Upper lobe of right lung (tissue), 1 donor: ENCODE data around the gene NAALADL2. TPM values are rescaled to one million over a fixed set of nuclear protein-coding genes. Genes with fewer than 3 reads are reported as not detected.
"Not testable (repeated sequence)": the region's sequence is repeated elsewhere in the genome, so short reads cannot be mapped to it uniquely, and the experiment has no call there.

Experiments
- ATAC-seq: fragments of 200-7000 bp; cut with Tn5 transposase; one replicate; pipeline ENCODE4 v1.9.1; 2020; ENCODE audit warnings: mild to moderate bottlenecking, moderate library complexity
- DNase-seq: peaks from one replicate; pipeline ENCODE4 v3.0.0-alpha.2; 2020
- H3K27ac ChIP-seq: fragments of 200-600 bp; one replicate; pipeline ENCODE4 v1.8.0; 2022
- H3K27me3 ChIP-seq: fragments of 200-600 bp; one replicate; pipeline ENCODE4 v1.8.0; 2022; ENCODE audit warnings: mild to moderate bottlenecking
- H3K36me3 ChIP-seq: fragments of 200-600 bp; one replicate; pipeline ENCODE4 v1.8.0; 2022
- H3K4me1 ChIP-seq: fragments of 200-600 bp; one replicate; pipeline ENCODE4 v1.8.0; 2022
- H3K4me3 ChIP-seq: fragments of 200-600 bp; one replicate; pipeline ENCODE4 v1.8.0; 2022; ENCODE audit warnings: mild to moderate bottlenecking
- H3K9me3 ChIP-seq: fragments of 200-600 bp; one replicate; pipeline ENCODE4 v1.8.0; 2022
- intact Hi-C: fragments of 100-400 bp; cut with DNase I; formaldehyde crosslinking; loops from one replicate; pipeline ENCODE4 v1.11.0; 2022
- total RNA-seq: library from RNA; stranded (reverse); fragmentation: NEBNext Ultra II Directional; extraction: Animal tissue kit (Norgen Biotek cat#: 25700); gene quantifications from one replicate; pipeline ENCODE4 v1.2.1, GENCODE V29; 2021
- TF ChIP-seq, protein P1 (sequence below): fragments of 200-600 bp; IDR thresholded peaks from one replicate; pipeline ENCODE4 v1.8.0; 2022; ENCODE audit warnings: antibody characterized with exemption
- donor health status: DM: no; HTN: yes; CAD: no; lungs with severe emphysema.

Gene NAALADL2
- total RNA-seq, 1 donor from 2014 or later = 8.5 TPM

DNA sequence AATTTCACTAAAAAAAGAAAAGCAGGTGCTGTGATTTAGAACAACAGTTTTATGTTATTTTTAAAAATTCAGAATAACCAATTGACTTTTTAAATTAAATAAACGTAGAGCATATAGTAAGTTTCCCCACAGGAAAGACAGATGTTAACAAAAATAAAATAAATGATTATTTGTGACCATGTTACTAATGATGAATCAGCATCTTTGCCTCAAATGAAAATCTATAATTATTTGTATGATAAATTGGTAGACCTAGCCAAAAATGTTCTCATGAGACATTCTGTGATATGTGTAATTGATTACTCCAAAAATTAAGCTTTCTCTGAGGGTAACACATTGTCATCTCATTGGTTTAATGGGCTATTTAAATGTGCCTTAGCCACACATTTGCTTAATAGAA lies 948.0 kb downstream of the NAALADL2 start:
- intact Hi-C loops = no loop called here
- H3K4me3 ChIP-seq = no peak overlapping the region
- DNase-seq (no peak), ATAC-seq (no peak)
- H3K9me3 ChIP-seq = no peaks in the 10 kb centered on the region
- no peaks in the 10 kb centered on the region for H3K27me3 ChIP-seq
- H3K36me3 ChIP-seq = no peaks in the 10 kb centered on the region
- TF ChIP-seq, protein P1, sequence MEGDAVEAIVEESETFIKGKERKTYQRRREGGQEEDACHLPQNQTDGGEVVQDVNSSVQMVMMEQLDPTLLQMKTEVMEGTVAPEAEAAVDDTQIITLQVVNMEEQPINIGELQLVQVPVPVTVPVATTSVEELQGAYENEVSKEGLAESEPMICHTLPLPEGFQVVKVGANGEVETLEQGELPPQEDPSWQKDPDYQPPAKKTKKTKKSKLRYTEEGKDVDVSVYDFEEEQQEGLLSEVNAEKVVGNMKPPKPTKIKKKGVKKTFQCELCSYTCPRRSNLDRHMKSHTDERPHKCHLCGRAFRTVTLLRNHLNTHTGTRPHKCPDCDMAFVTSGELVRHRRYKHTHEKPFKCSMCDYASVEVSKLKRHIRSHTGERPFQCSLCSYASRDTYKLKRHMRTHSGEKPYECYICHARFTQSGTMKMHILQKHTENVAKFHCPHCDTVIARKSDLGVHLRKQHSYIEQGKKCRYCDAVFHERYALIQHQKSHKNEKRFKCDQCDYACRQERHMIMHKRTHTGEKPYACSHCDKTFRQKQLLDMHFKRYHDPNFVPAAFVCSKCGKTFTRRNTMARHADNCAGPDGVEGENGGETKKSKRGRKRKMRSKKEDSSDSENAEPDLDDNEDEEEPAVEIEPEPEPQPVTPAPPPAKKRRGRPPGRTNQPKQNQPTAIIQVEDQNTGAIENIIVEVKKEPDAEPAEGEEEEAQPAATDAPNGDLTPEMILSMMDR = no peak
- no peaks in the 10 kb centered on the region for H3K4me1 ChIP-seq
- no peak overlapping the region for H3K27ac ChIP-seq

DNA sequence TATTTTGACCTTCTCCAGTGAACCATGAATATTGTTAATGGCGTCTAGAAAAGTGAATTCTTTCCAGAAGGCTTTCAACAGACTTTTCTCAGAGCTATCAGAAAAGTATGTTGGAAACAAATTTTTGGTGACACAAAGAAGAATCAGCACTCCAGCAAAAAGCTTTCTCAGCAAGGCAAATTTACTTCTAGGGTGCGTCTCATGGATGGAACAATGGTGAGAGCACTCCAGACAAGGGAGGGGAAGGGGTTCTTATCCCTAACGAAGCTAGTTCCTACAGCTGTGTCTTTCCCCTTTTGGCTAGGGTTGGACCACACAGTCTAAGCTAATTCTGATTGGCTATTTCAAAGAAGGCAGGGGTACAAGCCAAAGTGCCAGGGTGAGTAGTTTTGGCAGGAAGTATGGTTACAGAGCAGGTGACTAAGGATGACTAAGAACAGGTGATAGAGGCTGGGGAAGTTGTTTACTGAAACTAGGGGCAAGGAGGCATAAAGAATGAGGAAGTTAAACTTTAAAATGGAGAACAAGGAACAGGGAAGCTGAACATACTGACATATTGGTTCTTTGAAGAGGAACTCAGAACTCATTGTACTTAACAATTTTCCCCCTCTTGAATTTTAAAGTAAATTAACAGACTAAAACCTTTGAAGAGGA lies 959.8 kb downstream of the NAALADL2 start:
- no peaks in the 10 kb centered on the region for H3K9me3 ChIP-seq

DNA sequence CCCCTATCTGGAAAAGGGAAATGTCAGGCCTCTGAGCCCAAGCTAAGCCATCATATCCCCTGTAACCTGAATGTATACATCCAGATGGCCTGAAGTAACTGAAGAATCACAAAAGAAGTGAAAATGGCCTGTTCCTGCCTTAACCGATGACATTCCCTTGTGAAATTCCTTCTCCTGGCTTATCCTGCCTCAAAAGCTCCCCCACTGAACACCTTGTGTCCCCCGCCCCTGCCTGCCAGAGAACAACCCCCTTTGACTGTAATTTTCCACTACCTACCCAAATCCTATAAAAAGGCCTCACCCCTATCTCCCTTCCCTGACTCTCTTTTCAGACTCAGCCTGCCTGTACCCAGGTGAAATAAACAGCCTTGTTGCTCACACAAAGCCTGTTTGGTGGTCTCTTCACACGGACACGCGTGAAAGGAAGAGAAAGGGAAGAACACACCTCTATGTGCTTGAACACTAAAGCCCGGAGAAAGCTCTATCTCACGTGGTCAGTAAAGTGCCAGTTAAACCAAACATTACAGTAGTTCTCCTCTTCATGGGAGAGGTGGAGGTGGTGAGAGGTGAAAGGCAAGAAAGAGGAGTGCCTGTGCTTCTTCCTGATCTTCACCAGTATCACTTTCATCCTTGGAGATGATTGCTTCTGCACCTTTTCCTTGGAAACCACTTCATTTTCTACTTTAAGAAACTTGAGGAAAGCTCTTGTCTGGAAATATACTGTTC lies 963.8 kb downstream of the NAALADL2 start:
- H3K36me3 ChIP-seq, H3K27ac ChIP-seq, H3K4me3 ChIP-seq, H3K4me1 ChIP-seq, H3K9me3 ChIP-seq, H3K27me3 ChIP-seq, DNase-seq, intact Hi-C loops, ATAC-seq: not testable (repeated sequence)

More for the DNA sequence above, 959.8 kb downstream of the NAALADL2 start:
- no peak overlapping the region for H3K4me3 ChIP-seq
- H3K36me3 ChIP-seq = no peaks in the 10 kb centered on the region
- intact Hi-C loops = no loop called here
- ATAC-seq (no peak), DNase-seq (no peak)
- TF ChIP-seq, protein P1 = no peak
- H3K27me3 ChIP-seq = no peaks in the 10 kb centered on the region
- no peak overlapping the region for H3K27ac ChIP-seq
- H3K4me1 ChIP-seq = no peaks in the 10 kb centered on the region

DNA sequence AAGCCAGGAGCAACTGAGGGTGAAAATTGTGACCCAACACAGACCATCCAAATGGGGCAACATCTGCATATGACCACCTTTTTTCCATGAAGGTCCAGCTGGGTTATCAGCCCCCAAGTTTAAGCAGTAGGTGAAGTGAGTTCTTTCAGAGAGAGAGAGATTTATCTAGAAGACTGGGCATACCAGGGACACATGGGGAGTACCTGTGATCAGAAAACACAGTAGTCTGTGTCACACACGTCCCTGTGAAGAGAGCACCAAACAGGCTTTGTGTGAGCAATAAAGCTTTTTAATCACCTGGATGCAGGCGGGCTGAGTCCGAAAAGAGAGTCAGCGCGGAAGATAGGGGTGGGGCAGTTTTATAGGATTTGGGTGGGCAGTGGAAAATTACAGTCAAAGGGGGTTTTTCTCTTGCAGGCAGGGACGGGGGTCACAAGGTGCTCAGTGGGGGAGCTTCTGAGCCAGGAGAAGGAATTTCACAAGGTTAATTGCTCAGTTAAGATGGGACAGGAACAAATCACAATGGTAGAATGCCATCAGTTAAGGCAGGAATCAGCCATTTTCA lies 966.0 kb downstream of the NAALADL2 start:
- H3K9me3 ChIP-seq, H3K4me3 ChIP-seq, intact Hi-C loops, H3K27ac ChIP-seq, DNase-seq, H3K4me1 ChIP-seq, H3K27me3 ChIP-seq, ATAC-seq, H3K36me3 ChIP-seq: not testable (repeated sequence)

DNA sequence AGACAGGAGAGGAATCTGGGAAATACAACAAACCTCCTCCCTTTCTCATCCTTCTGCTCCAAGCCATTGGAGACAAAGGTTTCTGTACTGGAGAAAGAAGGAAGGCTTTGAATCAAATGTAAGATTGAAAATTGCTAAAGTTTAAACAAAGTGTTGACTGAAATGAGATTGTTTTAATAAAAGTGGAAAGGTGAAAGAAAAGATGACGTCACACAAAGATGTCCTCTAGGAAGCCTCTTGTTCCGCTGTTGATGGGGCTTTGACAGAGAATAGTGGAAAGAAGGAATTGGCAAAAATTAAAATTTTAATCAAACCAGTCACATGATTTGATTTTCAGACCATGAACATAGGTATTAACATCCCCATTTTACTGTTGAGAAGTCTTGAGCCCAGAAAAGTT lies 967.6 kb downstream of the NAALADL2 start:
- no peak for DNase-seq
- ATAC-seq = no peak
- Histone ChIP-seq H3K4me3 (no peak overlapping the region), H3K27ac (no peak overlapping the region), H3K9me3 (no peaks in the 10 kb centered on the region), H3K27me3 (no peaks in the 10 kb centered on the region), H3K4me1 (no peaks in the 10 kb centered on the region), H3K36me3 (no peaks in the 10 kb centered on the region)
- intact Hi-C loops = no loop called here
- TF ChIP-seq, protein P1 = no peak

DNA sequence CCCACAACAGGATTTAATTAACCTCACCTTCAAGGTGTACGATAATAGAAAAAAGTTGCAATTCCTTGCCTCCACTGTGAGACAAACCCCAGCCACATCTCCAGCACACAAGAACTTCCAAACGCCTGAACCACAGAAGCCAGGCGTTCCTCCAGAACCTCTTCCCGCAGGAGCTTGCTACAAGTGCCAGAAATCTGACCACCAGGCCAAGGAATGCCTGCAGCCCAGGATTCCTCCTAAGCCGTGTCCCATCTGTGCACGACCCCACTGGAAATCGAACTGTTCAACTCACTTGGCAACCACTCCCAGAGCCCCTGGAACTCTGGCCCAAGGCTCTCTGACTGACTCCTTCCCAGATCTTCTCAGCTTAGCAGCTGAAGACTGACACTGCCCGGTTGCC lies 970.7 kb downstream of the NAALADL2 start:
- DNase-seq, ATAC-seq, H3K4me3 ChIP-seq, H3K27me3 ChIP-seq, H3K36me3 ChIP-seq, H3K27ac ChIP-seq, intact Hi-C loops, H3K9me3 ChIP-seq, H3K4me1 ChIP-seq: not testable (repeated sequence)

DNA sequence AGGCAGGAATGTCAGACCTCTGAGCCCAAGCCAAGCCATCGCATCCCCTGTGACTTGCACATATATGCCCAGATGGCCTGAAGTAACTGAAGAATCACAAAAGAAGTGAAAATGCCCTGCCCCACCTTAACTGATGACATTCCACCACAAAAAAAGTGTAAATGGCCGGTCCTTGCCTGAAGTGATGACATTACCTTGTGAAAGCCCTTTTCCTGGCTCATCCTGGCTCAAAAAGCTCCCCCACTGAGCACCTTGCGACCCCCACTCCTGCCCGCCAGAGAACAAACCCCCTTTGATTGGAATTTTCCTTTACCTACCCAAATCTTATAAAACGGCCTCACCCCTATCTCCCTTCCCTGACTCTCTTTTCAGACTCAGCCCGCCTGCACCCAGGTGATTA lies 976.6 kb downstream of the NAALADL2 start:
- H3K27me3 ChIP-seq, H3K27ac ChIP-seq, DNase-seq, ATAC-seq, H3K9me3 ChIP-seq, H3K4me3 ChIP-seq, H3K36me3 ChIP-seq, intact Hi-C loops, H3K4me1 ChIP-seq: not testable (repeated sequence)
